HG03520 (cell line): ENCODE measurements around the gene ITLN2.
"Not testable (repeated sequence)": the region's sequence is repeated elsewhere in the genome, so short reads cannot be mapped to it uniquely, and the experiment has no call there.

ENCODE experiments used
- ATAC-seq: cut with Tn5 transposase; IDR thresholded peaks from one replicate; pipeline ENCODE4 v1.9.1; 2021; ENCODE audit warnings: mild to moderate bottlenecking, moderate library complexity; ENCODE audit not compliant: unreplicated experiment

The ITLN2 gene

GRCh38 chr1:160910170-160910750, 44.3 kb downstream of the ITLN2 start:
- no peak for ATAC-seq

GRCh38 chr1:160907976-160908375, 46.6 kb downstream of the ITLN2 start:
- no peak for ATAC-seq

- ATAC-seq, result no peak
Observed at GRCh38 chr1:160905617-160905989, 49.0 kb downstream of the ITLN2 start.

GRCh38 chr1:160904783-160905616, 49.6 kb downstream of the ITLN2 start:
- no peak for ATAC-seq

- not testable (repeated sequence) for ATAC-seq
Observed at GRCh38 chr1:160902251-160902650, 52.4 kb downstream of the ITLN2 start.

- ATAC-seq, result no peak
Observed at GRCh38 chr1:160901768-160902167, 52.8 kb downstream of the ITLN2 start.

GRCh38 chr1:160900683-160901082, 53.9 kb downstream of the ITLN2 start:
- not testable (repeated sequence) for ATAC-seq
